OCI-LY1 (cell line): Measurements from ENCODE around the gene ZNRD2.

ENCODE experiments used
- CTCF ChIP-seq: fragments of 200-600 bp; sonication (generic), shearing (Covaris generic); IDR thresholded peaks from 2 replicates; pipeline ENCODE4 v1.5.1; 2017; ENCODE audit warnings: mild to moderate bottlenecking, antibody characterized with exemption, low read length, moderate library complexity, mixed read lengths
- EZH2 ChIP-seq: fragments of 200-600 bp; sonication (generic), shearing (Covaris generic); IDR thresholded peaks from 2 replicates; pipeline ENCODE4 v1.8.0; 2017; ENCODE audit warnings: borderline replicate concordance, mixed run types, mild to moderate bottlenecking, antibody characterized with exemption, low read length, moderate library complexity, mixed read lengths

GRCh38 chr11:65524741-65525545 is 45.3 kb upstream of the ZNRD2 start, which contains the start of gene SCYL1:
- TF ChIP-seq CTCF (no peak), EZH2 (no peak)
